NOMO-1 treated with DMSO at 0.1 percent for 48 hours (cell line): ENCODE measurements around the gene RAPGEF5.

ENCODE experiments used
- DNase-seq: peaks from one replicate; lab custom pipeline; 2025; ENCODE audit not compliant: unreplicated experiment; lab: John Stamatoyannopoulos, UW

Gene RAPGEF5

GRCh38 chr7:22317632-22318031 lies 39.3 kb downstream of the RAPGEF5 start:
- no peak for DNase-seq

- no peak for DNase-seq
Observed at GRCh38 chr7:22316914-22317313, 40.0 kb downstream of the RAPGEF5 start.

DNA sequence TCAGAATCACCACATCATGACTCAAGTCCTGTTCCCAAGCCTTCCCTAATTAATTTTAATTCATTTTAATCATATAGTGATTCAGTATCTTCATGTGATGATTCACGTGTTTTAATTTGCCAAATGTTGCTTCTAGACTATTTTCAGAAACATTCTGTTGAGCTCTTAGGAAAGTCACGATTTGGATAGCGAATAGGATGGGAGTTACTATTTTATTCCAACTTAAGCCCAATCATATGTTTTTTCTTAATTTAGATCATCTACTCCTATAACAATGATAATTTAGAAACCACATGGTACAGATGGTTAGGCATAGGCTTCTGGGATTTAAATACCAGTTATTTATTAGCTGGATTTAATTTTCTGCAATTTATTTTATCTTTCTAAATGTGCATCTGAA lies 49.1 kb downstream of the RAPGEF5 start:
- DNase-seq = no peak

DNA sequence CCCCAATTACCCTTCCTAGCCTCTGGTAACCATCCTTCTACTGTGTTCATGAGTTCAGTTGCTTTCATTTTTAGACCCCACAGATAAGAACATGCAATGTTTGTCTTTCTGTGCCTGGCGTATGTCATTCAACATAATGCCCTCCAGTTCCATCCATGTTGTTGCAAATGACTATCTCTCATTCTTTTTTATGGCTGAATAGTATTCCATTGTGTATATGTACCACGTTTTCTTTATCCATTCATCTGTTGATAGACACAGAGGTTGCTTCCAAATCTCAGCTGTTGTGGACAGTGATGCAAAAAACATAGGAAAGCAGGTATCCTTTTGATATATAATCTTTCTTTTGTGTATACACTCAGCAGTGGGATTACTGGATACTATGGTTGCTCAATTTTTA lies 51.2 kb downstream of the RAPGEF5 start:
- DNase-seq = no peak

DNA sequence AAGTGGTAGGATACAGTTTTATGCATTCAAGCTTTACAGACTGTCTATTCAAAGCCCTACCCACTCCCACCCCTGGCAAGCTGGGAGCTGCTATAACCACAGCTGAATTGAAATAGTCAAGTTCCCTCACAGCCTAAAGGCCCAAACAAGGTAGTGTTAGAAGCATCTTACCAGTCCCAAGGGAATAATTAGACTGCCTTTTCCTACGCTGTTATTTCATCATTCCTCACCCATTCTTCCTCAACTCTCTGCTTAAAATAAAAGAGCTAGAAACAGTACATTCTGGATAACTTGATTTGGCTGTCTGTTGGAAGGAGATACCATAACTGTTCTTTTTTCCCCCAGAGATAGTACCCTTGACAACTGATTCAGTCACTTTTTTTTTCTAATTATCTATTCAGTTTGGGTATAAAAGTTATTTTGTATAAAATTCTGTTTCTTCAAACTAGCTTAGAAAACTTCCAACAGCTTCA lies 54.0 kb downstream of the RAPGEF5 start:
- no peak for DNase-seq

- DNase-seq = no peak
Observed at GRCh38 chr7:22302193-22302592, 54.8 kb downstream of the RAPGEF5 start.

DNA sequence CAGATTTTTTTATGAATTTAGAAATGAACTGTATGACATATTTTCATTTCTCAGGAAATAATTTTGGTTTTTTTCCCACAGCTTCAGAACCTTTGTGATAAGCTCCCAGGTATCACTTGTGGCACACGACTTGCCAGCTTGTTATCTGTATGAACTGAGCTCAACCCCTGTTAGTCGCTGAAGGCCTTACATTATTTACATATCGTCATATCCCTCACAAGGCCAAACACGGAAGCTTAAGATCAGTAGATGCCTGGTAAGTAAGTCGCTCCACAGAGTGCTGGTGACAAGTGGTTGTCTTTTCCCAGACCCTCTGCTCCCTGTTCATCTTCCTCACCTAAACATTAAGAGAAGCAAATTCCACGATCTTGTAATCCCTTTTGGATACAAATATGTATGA lies 55.2 kb downstream of the RAPGEF5 start:
- DNase-seq = no peak

- no peak for DNase-seq
Observed at GRCh38 chr7:22300839-22301238, 56.1 kb downstream of the RAPGEF5 start.

GRCh38 chr7:22296916-22297315 lies 60.0 kb downstream of the RAPGEF5 start:
- no peak for DNase-seq

DNA sequence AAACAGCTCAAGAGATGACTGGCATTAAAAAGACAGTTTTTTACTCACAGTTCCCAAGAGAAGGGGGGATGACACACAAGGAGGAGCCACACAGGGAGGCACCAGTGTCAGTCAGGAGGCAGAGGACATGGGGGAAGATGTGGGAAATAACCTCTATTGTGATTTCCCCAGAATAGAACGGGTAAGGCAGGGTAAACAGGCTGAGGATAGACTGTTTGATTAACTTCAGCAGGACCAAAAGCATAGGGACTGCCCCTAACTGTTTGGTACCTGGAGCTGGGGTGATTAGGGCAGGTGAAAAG lies 60.7 kb downstream of the RAPGEF5 start:
- DNase-seq = no peak

GRCh38 chr7:22295402-22296264 lies 61.3 kb downstream of the RAPGEF5 start:
- no peak for DNase-seq

- DNase-seq = no peak
Observed at GRCh38 chr7:22292531-22292930, 64.4 kb downstream of the RAPGEF5 start.

- no peak for DNase-seq
Observed at GRCh38 chr7:22291977-22292376, 65.0 kb downstream of the RAPGEF5 start.

DNA sequence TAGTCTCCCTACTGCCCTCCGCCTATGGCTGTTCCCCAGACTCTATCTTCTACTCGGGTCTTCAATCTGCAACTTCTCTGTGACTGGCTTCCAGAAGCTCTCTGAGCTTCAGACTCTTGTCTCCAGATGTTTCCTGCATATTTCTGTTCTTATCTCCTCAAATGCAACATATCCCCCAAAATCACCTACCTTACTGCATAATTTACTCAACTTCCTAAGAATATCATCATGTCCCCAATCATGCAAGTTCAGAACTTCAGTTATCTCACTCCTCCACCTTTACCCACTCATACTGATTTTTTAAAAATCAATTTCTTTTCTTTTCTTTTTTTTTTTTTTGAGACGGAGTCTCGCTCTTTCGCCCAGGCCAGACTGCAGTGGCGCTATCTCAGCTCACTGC lies 68.8 kb downstream of the RAPGEF5 start:
- no peak for DNase-seq

- no peak for DNase-seq
Observed at GRCh38 chr7:22287412-22287811, 69.5 kb downstream of the RAPGEF5 start.

- no peak for DNase-seq
Observed at GRCh38 chr7:22286436-22286835, 70.5 kb downstream of the RAPGEF5 start.

DNA sequence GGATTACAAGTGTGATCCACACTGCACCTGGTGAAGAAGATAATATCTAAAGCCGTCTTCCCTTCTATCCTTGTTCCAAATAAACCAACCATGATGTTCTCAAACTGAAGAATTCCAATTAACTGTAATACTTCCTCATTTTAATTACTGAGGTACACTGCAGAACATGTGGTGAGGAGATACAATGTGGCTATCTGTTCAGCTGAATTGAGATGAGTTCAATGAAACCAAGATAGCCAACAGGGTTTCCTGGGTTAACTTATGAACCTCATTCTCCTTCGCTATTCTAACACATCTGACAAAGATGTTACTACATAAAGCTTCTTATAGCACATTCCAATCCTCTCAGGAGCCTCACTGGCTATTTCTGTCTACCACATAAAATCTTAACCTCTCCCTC lies 75.5 kb downstream of the RAPGEF5 start:
- no peak for DNase-seq

- no peak for DNase-seq
Observed at GRCh38 chr7:22280031-22280430, 76.9 kb downstream of the RAPGEF5 start.

GRCh38 chr7:22278660-22279059 lies 78.3 kb downstream of the RAPGEF5 start:
- no peak for DNase-seq

GRCh38 chr7:22277375-22277774 lies 79.6 kb downstream of the RAPGEF5 start:
- DNase-seq = no peak

GRCh38 chr7:22275661-22276060 lies 81.3 kb downstream of the RAPGEF5 start:
- DNase-seq = no peak

DNA sequence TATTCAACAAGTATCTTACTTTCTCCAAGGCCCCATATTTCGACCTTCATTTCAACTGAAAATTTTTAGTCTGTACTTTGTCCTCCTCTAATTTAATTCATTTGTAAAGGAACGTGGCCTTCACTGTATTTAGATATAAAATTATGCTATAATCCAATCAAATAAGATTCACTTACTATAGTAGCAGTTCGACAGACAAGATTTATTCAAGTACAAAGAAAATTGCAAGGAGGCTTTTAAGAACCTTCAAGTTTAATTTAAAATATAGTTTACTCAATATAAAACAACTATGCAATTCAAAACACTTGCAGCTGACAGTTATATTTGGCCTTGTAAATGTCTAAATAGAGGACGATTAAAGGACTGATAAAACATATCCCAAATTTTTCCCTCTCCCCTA lies 85.6 kb downstream of the RAPGEF5 start:
- DNase-seq = no peak

DNA sequence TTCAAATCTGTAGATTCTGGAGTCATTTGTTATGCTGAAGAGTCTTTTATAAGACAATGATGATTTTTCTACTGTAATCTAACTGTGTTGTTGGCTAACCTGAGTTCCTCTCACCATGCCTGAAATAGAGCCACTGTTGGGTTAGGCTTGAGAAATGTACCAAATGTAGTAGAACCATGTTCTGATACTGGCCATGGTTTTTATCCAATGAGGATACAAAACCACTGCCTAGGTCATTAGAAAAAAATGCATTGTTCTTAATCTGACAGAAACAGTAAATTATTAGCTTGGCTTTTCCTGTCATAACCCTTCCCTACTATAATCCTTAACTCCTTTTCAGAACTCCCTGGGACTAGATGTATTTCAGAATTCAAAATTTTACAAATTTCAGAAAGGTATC lies 86.6 kb downstream of the RAPGEF5 start:
- DNase-seq = no peak
